GM12891 (cell line): Measurements from ENCODE around the gene AGRN.

Source experiments
- DNase-seq: peaks from one replicate; pipeline ENCODE4 v3.0.0; 2011; ENCODE audit warnings: low spot score; ENCODE audit not compliant: insufficient read length
- FAIRE-seq: peaks from 2 replicates; lab custom pipeline; 2011; peaks lifted over from hg19 to GRCh38; lab: Jason Lieb, UNC
- PAX5 ChIP-seq: IDR thresholded peaks from 2 replicates; pipeline ENCODE4 v1.6.1; 2011; ENCODE audit warnings: low read length, moderate library complexity, mild to moderate bottlenecking; ENCODE audit not compliant: insufficient read depth, severe bottlenecking
- POLR2A ChIP-seq: IDR thresholded peaks from 2 replicates; pipeline ENCODE4 v1.6.1; 2011; ENCODE audit warnings: low read depth, low read length, control low read depth
- POLR2AphosphoS5 ChIP-seq: IDR thresholded peaks from 2 replicates; pipeline ENCODE4 v1.6.1; 2011; ENCODE audit warnings: low read depth, low read length, control low read depth
- POU2F2 ChIP-seq: IDR thresholded peaks from 2 replicates; pipeline ENCODE4 v1.6.1; 2011; ENCODE audit warnings: low read depth, mild to moderate bottlenecking, control low read depth, low read length, moderate library complexity
- SPI1 ChIP-seq: IDR thresholded peaks from 2 replicates; pipeline ENCODE4 v1.6.1; 2011; ENCODE audit warnings: low read depth, low read length, control low read depth
- TAF1 ChIP-seq: IDR thresholded peaks from 2 replicates; pipeline ENCODE4 v1.6.1; 2011; ENCODE audit warnings: low read depth, low read length, control low read depth

Gene AGRN

DNA sequence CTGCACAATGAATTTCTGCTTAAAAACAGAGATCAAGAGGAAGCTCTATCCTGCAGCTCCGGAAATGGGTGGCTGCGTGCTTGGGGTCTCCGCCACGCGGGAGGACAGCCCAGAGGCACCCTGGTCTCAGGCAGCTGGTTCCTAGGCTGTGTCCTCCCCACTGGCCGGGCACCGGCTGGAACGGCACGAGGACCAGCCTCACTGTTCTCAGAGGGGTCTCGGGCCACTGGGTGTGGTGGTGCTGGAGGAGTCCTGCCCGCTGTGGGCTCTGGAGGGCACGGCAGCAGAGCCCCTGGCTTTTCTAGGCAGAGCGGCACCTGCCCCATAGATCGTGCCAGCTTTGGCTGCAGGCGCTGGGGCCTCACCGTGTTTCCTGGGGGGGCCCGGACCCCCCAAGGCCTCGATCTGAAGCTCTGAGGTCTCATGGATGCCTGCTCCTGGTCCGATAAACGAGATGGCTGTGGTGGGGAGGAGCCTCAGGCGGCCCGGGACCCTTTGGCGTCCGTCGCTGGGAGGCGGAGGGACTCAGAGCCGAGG lies 62.4 kb downstream of the AGRN start:
- FAIRE-seq: no peak
- no peak for DNase-seq
- TF ChIP-seq POLR2A (no peak), SPI1 (no peak), TAF1 (no peak), PAX5 (no peak), POU2F2 (no peak), POLR2AphosphoS5 (no peak)

- no peak for FAIRE-seq
- TF ChIP-seq POLR2AphosphoS5: no peak
- no peak for TF ChIP-seq POLR2A
- no peak for TF ChIP-seq POU2F2
- no peak for TF ChIP-seq TAF1
- no peak for TF ChIP-seq PAX5
- no peak for TF ChIP-seq SPI1
- no peak for DNase-seq
Observed at GRCh38 chr1:1082776-1083415, 63.0 kb downstream of the AGRN start.

DNA sequence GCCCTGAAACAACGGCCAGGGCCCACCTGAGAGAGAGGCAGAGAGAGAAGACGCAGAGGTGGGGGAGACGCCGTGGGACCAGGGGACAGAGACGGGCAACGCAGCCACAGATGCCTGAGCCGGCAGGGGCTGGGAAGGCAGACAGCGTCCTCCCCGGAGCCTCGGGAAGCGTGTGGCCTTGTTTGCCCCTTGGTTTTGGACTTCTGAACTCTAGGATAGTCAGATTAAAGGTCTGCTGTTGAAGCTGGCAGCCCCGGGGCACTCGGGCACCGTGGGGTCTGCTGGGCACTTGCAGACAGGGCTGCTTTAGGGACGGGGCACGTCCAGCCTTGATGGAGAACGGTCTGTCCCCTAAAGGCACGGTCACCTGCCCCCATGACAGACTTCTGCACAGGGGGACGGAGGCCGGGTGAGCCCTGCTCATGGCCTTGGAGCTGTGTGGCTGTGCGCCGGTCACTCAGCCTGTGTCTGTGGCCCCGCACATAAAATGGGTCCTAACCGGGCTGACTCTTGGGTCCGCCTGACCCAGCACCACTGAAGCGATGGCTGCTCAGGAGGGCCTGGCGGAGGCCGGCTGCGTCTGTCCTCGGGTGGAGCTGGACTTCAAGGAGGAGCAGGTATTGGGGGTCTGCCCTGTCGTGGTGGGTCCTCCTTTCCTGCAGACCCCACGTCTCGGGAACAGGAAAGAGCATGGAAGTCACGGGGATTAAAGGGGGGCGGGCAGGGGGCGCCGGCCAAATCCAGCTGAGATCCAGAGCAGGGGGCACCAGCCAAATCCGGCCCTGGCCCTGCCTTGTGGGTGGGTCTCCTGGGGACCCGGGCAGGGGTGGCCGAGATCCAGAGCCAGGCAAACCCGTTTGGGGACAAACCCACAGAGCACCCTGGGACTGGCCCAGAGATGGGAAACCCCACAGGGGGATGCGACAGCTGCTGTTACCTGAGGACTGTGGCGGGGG lies 63.8 kb downstream of the AGRN start:
- DNase-seq: no peak
- FAIRE-seq: no peak
- no peak for TF ChIP-seq SPI1
- TF ChIP-seq POU2F2: no peak
- no peak for TF ChIP-seq PAX5
- no peak for TF ChIP-seq POLR2AphosphoS5

- DNase-seq (peak; percentile 18), FAIRE-seq (no peak)
- TF ChIP-seq POLR2AphosphoS5: no peak
- TF ChIP-seq POLR2A: no peak
- no peak for TF ChIP-seq TAF1
- no peak for TF ChIP-seq PAX5
- no peak for TF ChIP-seq POU2F2
- no peak for TF ChIP-seq SPI1
Observed at GRCh38 chr1:1084372-1085170, 64.7 kb downstream of the AGRN start.

- no peak for DNase-seq
- FAIRE-seq: no peak
- TF ChIP-seq POU2F2 (no peak), POLR2AphosphoS5 (no peak), PAX5 (no peak), TAF1 (no peak), POLR2A (no peak), SPI1 (no peak)
Observed at GRCh38 chr1:1085171-1085841, 65.4 kb downstream of the AGRN start.

GRCh38 chr1:1085911-1086841 lies 66.3 kb downstream of the AGRN start:
- peak; percentile 29 for DNase-seq
- FAIRE-seq: no peak
- TF ChIP-seq PAX5 (no peak), POLR2A (no peak)

GRCh38 chr1:1086911-1087341 lies 67.0 kb downstream of the AGRN start:
- no peak for TF ChIP-seq POU2F2
- no peak for TF ChIP-seq PAX5
- FAIRE-seq (no peak), DNase-seq (no peak)

GRCh38 chr1:1087351-1088028 lies 67.6 kb downstream of the AGRN start:
- DNase-seq (no peak), FAIRE-seq (no peak)
- TF ChIP-seq PAX5: no peak
